ENCODE data around the gene IGFBPL1.

DNA sequence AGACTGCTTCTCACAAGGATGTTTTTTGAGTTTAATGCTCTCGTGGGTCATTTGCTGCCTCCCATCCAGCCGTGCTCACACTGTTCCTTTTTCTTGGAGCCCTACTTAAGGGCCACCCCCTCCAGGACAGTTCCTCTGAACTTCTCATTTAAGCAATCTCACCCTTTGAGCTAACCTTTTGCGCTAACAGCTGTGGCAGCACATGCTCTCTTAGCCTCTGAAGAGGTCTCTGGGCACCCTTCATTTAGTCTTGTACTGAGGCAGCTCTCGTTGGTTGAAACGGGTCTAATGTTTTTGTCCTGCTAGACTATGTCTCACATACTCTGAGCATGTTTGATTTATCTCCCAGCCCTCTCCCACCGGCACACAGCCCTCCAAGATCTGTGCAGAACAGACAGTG, 19.9 kb downstream of the IGFBPL1 start:
- TF ChIP-seq, protein P1, sequence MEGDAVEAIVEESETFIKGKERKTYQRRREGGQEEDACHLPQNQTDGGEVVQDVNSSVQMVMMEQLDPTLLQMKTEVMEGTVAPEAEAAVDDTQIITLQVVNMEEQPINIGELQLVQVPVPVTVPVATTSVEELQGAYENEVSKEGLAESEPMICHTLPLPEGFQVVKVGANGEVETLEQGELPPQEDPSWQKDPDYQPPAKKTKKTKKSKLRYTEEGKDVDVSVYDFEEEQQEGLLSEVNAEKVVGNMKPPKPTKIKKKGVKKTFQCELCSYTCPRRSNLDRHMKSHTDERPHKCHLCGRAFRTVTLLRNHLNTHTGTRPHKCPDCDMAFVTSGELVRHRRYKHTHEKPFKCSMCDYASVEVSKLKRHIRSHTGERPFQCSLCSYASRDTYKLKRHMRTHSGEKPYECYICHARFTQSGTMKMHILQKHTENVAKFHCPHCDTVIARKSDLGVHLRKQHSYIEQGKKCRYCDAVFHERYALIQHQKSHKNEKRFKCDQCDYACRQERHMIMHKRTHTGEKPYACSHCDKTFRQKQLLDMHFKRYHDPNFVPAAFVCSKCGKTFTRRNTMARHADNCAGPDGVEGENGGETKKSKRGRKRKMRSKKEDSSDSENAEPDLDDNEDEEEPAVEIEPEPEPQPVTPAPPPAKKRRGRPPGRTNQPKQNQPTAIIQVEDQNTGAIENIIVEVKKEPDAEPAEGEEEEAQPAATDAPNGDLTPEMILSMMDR (IDR thresholded peaks at IDR 0.05), result no peak
- TF ChIP-seq POLR2A (IDR thresholded peaks at IDR 0.05) (no peak), EP300 (IDR thresholded peaks at IDR 0.05; ENCODE audit: low read depth) (no peak)
